ENCODE results near the gene SPOCD1. TPM values are rescaled to one million over a fixed set of nuclear protein-coding genes. Genes with fewer than 3 reads are reported as not detected.

Gene SPOCD1
- total and polyA plus RNA-seq, 10 donors: 0.74 to 5.0 (median 3.0) TPM

DNA sequence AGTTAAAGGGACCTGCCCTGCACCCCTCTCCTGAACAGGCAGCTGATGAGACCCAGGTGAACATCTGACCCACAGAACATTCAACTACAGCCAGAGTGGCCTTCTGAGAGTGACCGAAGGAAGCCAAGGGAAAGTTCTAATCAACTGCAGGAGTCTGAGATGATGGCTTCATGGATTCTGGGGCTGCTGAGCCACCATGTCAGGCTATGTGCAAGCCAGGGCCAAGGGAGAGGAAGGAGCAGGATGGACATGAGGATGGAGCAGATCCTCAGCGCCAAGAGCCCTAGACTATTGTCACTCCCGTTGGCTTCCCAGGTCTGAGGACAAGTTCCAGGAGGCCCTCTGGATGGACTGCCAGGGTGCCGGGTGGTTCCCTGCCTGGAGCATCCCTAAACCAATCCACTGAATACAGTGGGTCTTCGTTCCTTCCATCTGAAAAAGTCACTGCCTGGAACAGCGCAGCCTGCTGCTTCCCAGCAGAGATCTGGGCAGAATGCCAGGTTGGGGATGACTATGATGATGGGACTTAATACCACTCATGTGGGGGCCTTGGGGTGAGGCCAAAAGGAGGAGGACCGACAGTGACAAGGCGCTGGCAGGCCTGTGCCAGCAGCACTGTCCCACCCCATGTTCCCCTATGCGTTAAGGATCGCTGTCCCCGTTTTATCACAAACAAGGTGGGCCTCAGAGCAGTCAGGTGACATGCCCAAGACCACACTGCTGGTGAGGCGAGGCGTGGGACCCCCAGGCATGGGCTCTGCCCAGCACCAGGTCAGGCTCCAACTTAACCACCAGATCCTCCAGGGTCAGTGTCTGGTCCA is 19.8 kb downstream of the SPOCD1 start:
- intact Hi-C loops (cut with DNase I; ENCODE audit: low total_unique reads): loop anchor here (10.0 kb wide), 1 partner anchor 221 kb away; the partner anchor contains the start of gene TINAGL1

DNA sequence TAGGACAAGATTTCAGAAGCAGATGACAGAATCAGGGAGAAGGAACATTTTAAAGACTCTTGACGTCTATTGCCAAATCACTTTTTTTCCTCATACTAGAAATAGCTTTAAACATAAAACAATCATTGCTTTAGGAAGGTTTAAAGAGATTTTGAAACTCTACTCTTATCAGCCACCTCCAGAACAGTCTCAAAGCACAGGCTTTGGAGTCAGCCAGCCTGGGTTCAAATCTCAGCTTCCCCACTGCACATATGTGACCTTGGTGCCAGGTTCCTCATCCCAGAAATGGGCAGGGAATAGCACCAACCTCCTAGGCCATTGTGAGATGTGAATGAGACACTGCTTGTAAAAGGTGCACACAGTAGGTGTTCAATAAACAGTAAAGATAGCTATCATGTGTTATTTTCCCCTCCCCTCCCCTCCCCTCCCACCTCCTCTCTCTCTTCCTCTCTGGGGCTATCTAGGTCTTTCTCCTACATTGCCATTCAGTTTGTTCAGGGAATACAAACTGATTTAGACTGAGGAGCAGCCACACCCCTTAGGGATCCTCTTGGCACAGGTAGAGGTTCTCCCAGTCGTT is 20.6 kb downstream of the SPOCD1 start:
- Histone ChIP-seq H3K4me3 (no peak overlapping the region), H3K9me3 (no peaks in the 10 kb centered on the region), H3K36me3 (no peaks in the 10 kb centered on the region), H3K4me1 (peaks cover 0 to 21% (median 9%) of the 10 kb centered on the region in 6 donors), H3K27ac (no peak overlapping the region), H3K27me3 (replicated peaks in 1 of 7) (peaks cover 0 to 16% (median 0%) of the 10 kb centered on the region in 7 donors)
- WGBS, 5 donors: 60 to 79% (median 74%) methylated on average over 2 of the region's 2 CpGs
- TF ChIP-seq, protein P1, sequence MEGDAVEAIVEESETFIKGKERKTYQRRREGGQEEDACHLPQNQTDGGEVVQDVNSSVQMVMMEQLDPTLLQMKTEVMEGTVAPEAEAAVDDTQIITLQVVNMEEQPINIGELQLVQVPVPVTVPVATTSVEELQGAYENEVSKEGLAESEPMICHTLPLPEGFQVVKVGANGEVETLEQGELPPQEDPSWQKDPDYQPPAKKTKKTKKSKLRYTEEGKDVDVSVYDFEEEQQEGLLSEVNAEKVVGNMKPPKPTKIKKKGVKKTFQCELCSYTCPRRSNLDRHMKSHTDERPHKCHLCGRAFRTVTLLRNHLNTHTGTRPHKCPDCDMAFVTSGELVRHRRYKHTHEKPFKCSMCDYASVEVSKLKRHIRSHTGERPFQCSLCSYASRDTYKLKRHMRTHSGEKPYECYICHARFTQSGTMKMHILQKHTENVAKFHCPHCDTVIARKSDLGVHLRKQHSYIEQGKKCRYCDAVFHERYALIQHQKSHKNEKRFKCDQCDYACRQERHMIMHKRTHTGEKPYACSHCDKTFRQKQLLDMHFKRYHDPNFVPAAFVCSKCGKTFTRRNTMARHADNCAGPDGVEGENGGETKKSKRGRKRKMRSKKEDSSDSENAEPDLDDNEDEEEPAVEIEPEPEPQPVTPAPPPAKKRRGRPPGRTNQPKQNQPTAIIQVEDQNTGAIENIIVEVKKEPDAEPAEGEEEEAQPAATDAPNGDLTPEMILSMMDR (IDR thresholded peaks at IDR 0.05 in 8 of 11, conservative IDR thresholded peaks at IDR 0.05 in 3 of 11): no peak
- TF ChIP-seq POLR2AphosphoS5 (IDR thresholded peaks at IDR 0.05) (no peak), POLR2A (IDR thresholded peaks at IDR 0.05) (no peak)
- intact Hi-C loops (cut with DNase I; ENCODE audit: low total_unique reads): loop anchor here (10.0 kb wide), 1 partner anchor 220 kb away; the partner anchor contains the start of gene TINAGL1
- no peak for DNase-seq

More for the DNA sequence above, 19.8 kb downstream of the SPOCD1 start:
- peaks cover 0 to 16% (median 0%) of the 10 kb centered on the region in 7 donors for H3K27me3 ChIP-seq (replicated peaks in 1 of 7)
- 69 to 83% (median 80%) methylated on average over 12 to 13 of the region's 13 CpGs for WGBS, 5 donors
- H3K4me3 ChIP-seq: no peak overlapping the region
- H3K4me1 ChIP-seq: peaks cover 0 to 29% (median 13%) of the 10 kb centered on the region in 6 donors
- peak in 1 of 3 donors; percentile 13 for TF ChIP-seq POLR2AphosphoS5 (IDR thresholded peaks at IDR 0.05)
- no peak for TF ChIP-seq POLR2A (IDR thresholded peaks at IDR 0.05)
- DNase-seq: peak; percentile 62
- H3K9me3 ChIP-seq: no peaks in the 10 kb centered on the region
- H3K27ac ChIP-seq: peak overlapping the region in 1 of 8 donors; percentile 4
- no peaks in the 10 kb centered on the region for H3K36me3 ChIP-seq

DNA sequence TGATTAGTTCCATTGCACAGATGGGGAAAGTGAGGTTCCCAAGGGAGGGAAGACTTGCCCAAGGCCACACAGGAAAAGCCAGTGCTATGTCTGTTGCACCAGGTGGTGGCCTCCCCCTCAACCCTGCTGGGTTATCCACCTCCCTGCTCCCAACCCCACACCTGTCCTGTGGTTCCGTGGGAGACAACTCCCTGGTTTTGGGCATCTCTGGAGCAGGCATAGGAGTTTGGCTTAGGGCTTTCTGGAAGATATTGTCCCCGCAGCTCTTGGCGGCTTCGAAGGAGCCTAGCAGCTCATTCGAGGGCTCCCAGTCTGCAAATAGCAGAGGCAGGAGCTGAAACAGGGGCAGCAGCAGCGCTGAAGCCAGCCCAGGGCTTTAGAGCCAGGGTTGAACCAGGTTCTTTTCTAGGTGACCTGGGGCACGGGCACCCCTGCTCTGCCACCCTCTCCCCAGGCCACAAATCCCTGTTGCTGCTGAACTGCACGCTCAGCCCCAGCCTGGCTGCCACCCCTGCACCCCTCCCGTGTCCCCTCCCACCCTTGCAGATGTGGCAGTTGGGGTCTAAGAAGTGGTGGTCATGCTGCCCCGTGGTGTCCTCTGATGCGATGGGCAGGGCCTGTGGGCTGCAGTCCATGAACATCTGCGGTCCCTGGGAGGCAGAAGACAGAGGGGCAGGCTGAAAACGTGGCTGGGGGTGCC is 22.1 kb downstream of the SPOCD1 start:
- intact Hi-C loops (cut with DNase I; ENCODE audit: low total_unique reads): loop anchor here (10.0 kb wide), 1 partner anchor 219 kb away; the partner anchor contains the start of gene TINAGL1
- no peaks in the 10 kb centered on the region for H3K36me3 ChIP-seq
- no peak for TF ChIP-seq POLR2AphosphoS5 (IDR thresholded peaks at IDR 0.05)
- 76 to 87% (median 80%) methylated on average over 10 to 13 of the region's 13 CpGs for WGBS, 5 donors
- no peak overlapping the region for H3K4me3 ChIP-seq
- peak; percentile 68 for DNase-seq
- H3K27ac ChIP-seq: no peak overlapping the region
- peaks cover 0 to 16% (median 0%) of the 10 kb centered on the region in 7 donors for H3K27me3 ChIP-seq (replicated peaks in 1 of 7)
- H3K4me1 ChIP-seq: peaks cover 0 to 17% (median 12%) of the 10 kb centered on the region in 6 donors
- H3K9me3 ChIP-seq: no peaks in the 10 kb centered on the region

DNA sequence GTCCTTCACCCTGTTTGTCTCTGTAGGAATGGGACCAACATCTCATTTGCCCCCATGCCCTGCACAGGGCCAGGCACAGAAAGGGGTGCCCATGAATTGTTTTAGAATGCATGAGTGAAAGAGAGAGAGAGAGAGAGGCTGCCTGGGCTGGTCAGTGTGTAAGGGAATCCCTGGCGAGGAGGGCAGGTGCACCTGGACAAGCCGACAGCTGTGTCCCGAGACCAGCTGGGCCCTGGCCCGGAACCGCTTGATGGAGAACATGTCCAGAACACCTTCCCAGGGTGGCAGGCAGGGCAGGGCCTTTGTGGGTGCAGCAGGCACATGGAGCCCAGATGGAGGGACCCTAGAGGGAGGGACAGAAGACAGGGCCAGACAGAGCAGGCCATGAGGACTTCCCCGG is 22.7 kb downstream of the SPOCD1 start:
- no peak for TF ChIP-seq POLR2A (IDR thresholded peaks at IDR 0.05)
- no peak for TF ChIP-seq POLR2AphosphoS5 (IDR thresholded peaks at IDR 0.05)
- TF ChIP-seq, protein P1 (IDR thresholded peaks at IDR 0.05 in 8 of 11, conservative IDR thresholded peaks at IDR 0.05 in 3 of 11): no peak
- DNase-seq: peak; percentile 67
- peaks cover 0 to 17% (median 12%) of the 10 kb centered on the region in 6 donors for H3K4me1 ChIP-seq
- no peak overlapping the region for H3K27ac ChIP-seq
- H3K9me3 ChIP-seq: no peaks in the 10 kb centered on the region
- no peaks in the 10 kb centered on the region for H3K36me3 ChIP-seq
- intact Hi-C loops (cut with DNase I; ENCODE audit: low total_unique reads): loop anchor here (10.0 kb wide), 1 partner anchor 218 kb away; the partner anchor contains the start of gene TINAGL1
- 85 to 98% (median 94%) methylated on average over 4 to 6 of the region's 6 CpGs for WGBS, 5 donors
- H3K4me3 ChIP-seq: no peak overlapping the region
- H3K27me3 ChIP-seq (replicated peaks in 1 of 7): peaks cover 0 to 12% (median 0%) of the 10 kb centered on the region in 7 donors

All from spleen (tissue), 11 donors.